HG02588 (cell line): ENCODE measurements around the gene ISG20L2.

ENCODE experiments used
- ATAC-seq: cut with Tn5 transposase; IDR thresholded peaks from one replicate; pipeline ENCODE4 v1.9.1; 2021; ENCODE audit warnings: mild to moderate bottlenecking, moderate library complexity; ENCODE audit not compliant: unreplicated experiment

ISG20L2 gene

GRCh38 chr1:156741481-156741983, 13.0 kb upstream of the ISG20L2 start:
- ATAC-seq = no peak

GRCh38 chr1:156740741-156741480, 12.3 kb upstream of the ISG20L2 start, which contains the start of gene MRPL24:
MRPL24 (minus strand) TSS chr1:156741088; CDS start chr1:156738704, 2,384 bp downstream.
- ATAC-seq = peak; percentile 74

GRCh38 chr1:156740237-156740740, 11.7 kb upstream of the ISG20L2 start:
- no peak for ATAC-seq

GRCh38 chr1:156738916-156739315, 10.3 kb upstream of the ISG20L2 start:
- ATAC-seq = no peak

- ATAC-seq = no peak
These were observed 9.8 kb upstream of the ISG20L2 start for GRCh38 chr1:156738407-156738806.

GRCh38 chr1:156733989-156734584, 5.5 kb upstream of the ISG20L2 start:
- no peak for ATAC-seq

GRCh38 chr1:156727926-156728598, 504 bp downstream of the ISG20L2 start, which contains the start of gene METTL25B:
METTL25B (plus strand) TSS chr1:156728469; CDS start chr1:156729105, 636 bp downstream.
- peak; percentile 48 for ATAC-seq

GRCh38 chr1:156727492-156727891, 1.1 kb downstream of the ISG20L2 start:
- no peak for ATAC-seq

- ATAC-seq = no peak
These were observed 1.9 kb downstream of the ISG20L2 start for GRCh38 chr1:156726549-156727226.

GRCh38 chr1:156725683-156726280, 2.8 kb downstream of the ISG20L2 start:
- ATAC-seq = peak; percentile 33

- no peak for ATAC-seq
These were observed 7.0 kb downstream of the ISG20L2 start for GRCh38 chr1:156721535-156721934.

GRCh38 chr1:156721131-156721530, 7.4 kb downstream of the ISG20L2 start:
- ATAC-seq = no peak

- no peak for ATAC-seq
These were observed 11.2 kb downstream of the ISG20L2 start for GRCh38 chr1:156717351-156717750.

GRCh38 chr1:156714830-156715229, 13.7 kb downstream of the ISG20L2 start:
- ATAC-seq = no peak

GRCh38 chr1:156712626-156713025, 15.9 kb downstream of the ISG20L2 start:
- ATAC-seq = no peak

GRCh38 chr1:156711011-156711817, 17.4 kb downstream of the ISG20L2 start:
- no peak for ATAC-seq

- no peak for ATAC-seq
These were observed 18.6 kb downstream of the ISG20L2 start for GRCh38 chr1:156709757-156710489.

GRCh38 chr1:156709031-156709430, 19.5 kb downstream of the ISG20L2 start:
- no peak for ATAC-seq

- no peak for ATAC-seq
These were observed 20.3 kb downstream of the ISG20L2 start for GRCh38 chr1:156708218-156708661.
